HepG2 (cell line): Measurements from ENCODE around the gene NSMF. TPM values are rescaled to one million over a fixed set of nuclear protein-coding genes. Genes with fewer than 3 reads are reported as not detected.
A peak's percentile ranks its signal among the peaks of the same experiment; 100 is the strongest.

ENCODE experiments used
- ATAC-seq: fragments of 200-7000 bp; cut with Tn5 transposase; 3 replicates; pipeline ENCODE4 v1.9.1; 2020; ENCODE audit warnings: mild to moderate bottlenecking, moderate library complexity
- BruUV-seq: library from RNA; stranded (reverse); fragments of 400-500 nt; replicated peaks from 2 replicates; lab custom pipeline; 2021; lab: Mats Ljungman, UMichigan
- CTCF ChIA-PET: fragments of 300-600 bp; formaldehyde crosslinking; extraction: SDS; loops from one replicate; lab custom pipeline; 2021; ENCODE audit warnings: low total read pairs, inconsistent platforms, low intra/inter-chr PET ratio; lab: Yijun Ruan, JAX
- POLR2A ChIA-PET: fragments of 350-600 bp; sonication (Branson Sonifier 250); formaldehyde crosslinking; loops from one replicate; lab custom pipeline; 2020; ENCODE audit warnings: antibody characterized with exemption, inconsistent platforms; lab: Yijun Ruan, JAX
- DNase-seq: peaks from one replicate; pipeline ENCODE4 v3.0.0-alpha.2; 2015; ENCODE audit warnings: low spot score
- FAIRE-seq: peaks from 3 replicates; lab custom pipeline; 2011; peaks lifted over from hg19 to GRCh38; lab: Jason Lieb, UNC
- H2AFZ ChIP-seq: one replicate; pipeline ENCODE4 v1.6.1; 2011; ENCODE audit warnings: low read length, inconsistent platforms
- H3K27ac ChIP-seq: fragments of 300-600 bp; 3 replicates; pipeline ENCODE4 v1.8.0; 2011; ENCODE audit warnings: mixed run types, mild to moderate bottlenecking, mixed read lengths, low read length, inconsistent platforms; ENCODE audit not compliant: insufficient read depth; ENCODE audit errors: extremely low read length
- H3K27me3 ChIP-seq, 2 experiments: fragments of 200-600 bp in 1 of 2; 2 replicates in 1 of 2; 3 replicates in 1 of 2; pipeline versions ENCODE4 v1.6.0 to v1.8.0; 2011; ENCODE audit warnings: low read length in 2 of 2, mild to moderate bottlenecking in 2 of 2, moderate library complexity in 2 of 2, inconsistent platforms in 1 of 2; ENCODE audit not compliant: insufficient read depth in 2 of 2, control insufficient read depth in 1 of 2
- H3K36me3 ChIP-seq, 2 experiments: fragments of 200-600 bp in 1 of 2; replicated peaks in 1 of 2; 2 replicates in 1 of 2; 3 replicates in 1 of 2; pipeline versions ENCODE4 v1.5.1 to v1.8.0; 2011; ENCODE audit warnings: low read length in 2 of 2, inconsistent platforms in 1 of 2; ENCODE audit not compliant: insufficient read depth in 2 of 2, control insufficient read depth in 1 of 2
- H3K4me1 ChIP-seq: 2 replicates; pipeline ENCODE4 v1.5.1; 2012; ENCODE audit warnings: low read length, inconsistent platforms; ENCODE audit not compliant: insufficient read depth
- H3K4me2 ChIP-seq: 2 replicates; pipeline ENCODE4 v1.6.0; 2011; ENCODE audit warnings: low read depth, low read length, inconsistent platforms
- H3K4me3 ChIP-seq, 3 experiments: fragments of 200-600 bp in 1 of 3; sonication (generic), shearing (Covaris generic) in 1 of 3; replicated peaks in 1 of 3; 2 replicates each; pipeline ENCODE4 v1.5.1; 2011 to 2016; ENCODE audit warnings: low read length in 3 of 3, inconsistent platforms in 2 of 3, low read depth in 2 of 3, mild to moderate bottlenecking in 2 of 3, control low read depth in 1 of 3, mixed read lengths in 1 of 3; ENCODE audit not compliant: insufficient read depth in 1 of 3
- H3K79me2 ChIP-seq: one replicate; pipeline ENCODE4 v1.6.1; 2011; ENCODE audit warnings: low read length, inconsistent platforms; ENCODE audit not compliant: insufficient read depth
- H3K9ac ChIP-seq: 2 replicates; pipeline ENCODE4 v1.6.0; 2011; ENCODE audit warnings: mild to moderate bottlenecking, low read depth, low read length, inconsistent platforms; ENCODE audit not compliant: insufficient read depth
- H3K9me3 ChIP-seq: 2 replicates; pipeline ENCODE4 v1.5.1; 2012; ENCODE audit warnings: mild to moderate bottlenecking, low read length
- H4K20me1 ChIP-seq: 2 replicates; pipeline ENCODE4 v1.6.0; 2011; ENCODE audit warnings: inconsistent platforms, mild to moderate bottlenecking, low read length, moderate library complexity; ENCODE audit not compliant: insufficient read depth
- ARNT2 ChIP-seq: sonication (generic); formaldehyde crosslinking; IDR thresholded peaks from 2 replicates; pipeline ENCODE4 v1.8.0; 2022; ENCODE audit warnings: mild to moderate bottlenecking, low read depth, missing genetic modification reagents, moderate library complexity
- ETV6 ChIP-seq: sonication (generic); formaldehyde crosslinking; conservative IDR thresholded peaks from 2 replicates; pipeline ENCODE4 v1.4.0; 2020; ENCODE audit warnings: missing genetic modification reagents
- GPN1 ChIP-seq: sonication (generic); formaldehyde crosslinking; IDR thresholded peaks from 2 replicates; pipeline ENCODE4 v1.5.1; 2020; ENCODE audit warnings: missing genetic modification reagents, borderline replicate concordance
- KDM4B ChIP-seq: sonication (generic); formaldehyde crosslinking; IDR thresholded peaks from 2 replicates; pipeline ENCODE4 v1.4.0; 2020; ENCODE audit warnings: missing genetic modification reagents
- NRL ChIP-seq: sonication (generic); formaldehyde crosslinking; IDR thresholded peaks from 2 replicates; pipeline ENCODE4 v1.5.0; 2020; ENCODE audit warnings: missing genetic modification reagents, mild to moderate bottlenecking, moderate library complexity, borderline replicate concordance
- TBX2 ChIP-seq: sonication (generic); formaldehyde crosslinking; IDR thresholded peaks from 2 replicates; pipeline ENCODE4 v1.5.0; 2020; ENCODE audit warnings: missing genetic modification reagents, mild to moderate bottlenecking, borderline replicate concordance
- TCF12 ChIP-seq, 2 experiments: fragments of 450-650 bp in 1 of 2; sonication (generic) in 1 of 2; formaldehyde crosslinking in 1 of 2; IDR thresholded peaks; 2 replicates each; pipeline versions ENCODE4 v1.6.1 to v1.8.0; 2017 to 2022; ENCODE audit warnings: antibody characterized with exemption in 1 of 2, mild to moderate bottlenecking in 1 of 2, missing genetic modification reagents in 1 of 2, moderate library complexity in 1 of 2
- ZBTB34 ChIP-seq: sonication (generic); formaldehyde crosslinking; IDR thresholded peaks from 2 replicates; pipeline ENCODE4 v1.8.0; 2022; ENCODE audit warnings: mild to moderate bottlenecking, missing genetic modification reagents
- ZFP36 ChIP-seq: fragments of 150-350 bp; IDR thresholded peaks from 2 replicates; pipeline ENCODE4 v1.6.1; 2018; ENCODE audit warnings: borderline replicate concordance, low read length, low read depth; ENCODE audit not compliant: partially characterized antibody
- ZFP41 ChIP-seq: sonication (generic); formaldehyde crosslinking; IDR thresholded peaks from 2 replicates; pipeline ENCODE4 v1.4.0; 2020; ENCODE audit warnings: mild to moderate bottlenecking, missing genetic modification reagents, borderline replicate concordance
- ZMYM3 ChIP-seq: sonication (generic); formaldehyde crosslinking; IDR thresholded peaks from 2 replicates; pipeline ENCODE4 v1.5.1; 2020; ENCODE audit warnings: mild to moderate bottlenecking, missing genetic modification reagents
- ZNF138 ChIP-seq: sonication (generic); formaldehyde crosslinking; IDR thresholded peaks from 2 replicates; pipeline ENCODE4 v1.5.0; 2020; ENCODE audit warnings: mild to moderate bottlenecking, low read depth, missing genetic modification reagents
- ZNF589 ChIP-seq: sonication (generic); formaldehyde crosslinking; conservative IDR thresholded peaks from 2 replicates; pipeline ENCODE4 v1.8.0; 2022; ENCODE audit warnings: mild to moderate bottlenecking, moderate library complexity, missing genetic modification reagents
- ZNF775 ChIP-seq: sonication (generic); formaldehyde crosslinking; IDR thresholded peaks from 2 replicates; pipeline ENCODE4 v1.4.0; 2020; ENCODE audit warnings: missing genetic modification reagents, mild to moderate bottlenecking, moderate library complexity, borderline replicate concordance
- ZSCAN31 ChIP-seq: sonication (generic); formaldehyde crosslinking; IDR thresholded peaks from 2 replicates; pipeline ENCODE4 v1.5.0; 2020; ENCODE audit warnings: low read depth, mild to moderate bottlenecking, missing genetic modification reagents
- ZSCAN9 ChIP-seq: IDR thresholded peaks from 2 replicates; pipeline ENCODE4 v1.6.1; 2016; ENCODE audit warnings: borderline replicate concordance
- whole genome bisulfite sequencing: methylation state at CpG from one replicate; pipeline ENCODE4 v1.1.6; 2017; ENCODE audit warnings: low lambda C conversion rate; 5-methylcytosine and 5-hydroxymethylcytosine counted together
- in situ Hi-C: cut with HindIII; loops from 2 replicates; pipeline ENCODE4 v1.10.0; 2017; ENCODE audit warnings: low pct_unique_long_range_greater_than_20kb; ENCODE audit not compliant: extremely low pct_ligation_motif_present
- intact Hi-C: fragments of 100-400 bp; cut with micrococcal nuclease; formaldehyde crosslinking; loops from one replicate; pipeline ENCODE4 v1.10.0; 2022; ENCODE audit not compliant: unreplicated experiment
- polyA plus RNA-seq, 8 experiments: library from polyadenylated mRNA; depleted of rRNA in 3 of 8; stranded (reverse) in 7 of 8; unstranded in 1 of 8; fragments of >200 nt; fragmentation: Illumina TruSeq in 4 of 8; extraction: Trizol in 4 of 8; gene quantifications; 2 replicates each; pipeline versions ENCODE4 v1.2.1 to v1.2.3, GENCODE V29; 2011 to 2016; ENCODE audit warnings: low read depth in 4 of 8, missing spikeins in 1 of 8, mixed read lengths in 1 of 8; ENCODE audit not compliant: insufficient read depth in 1 of 8
- total RNA-seq, 5 experiments: library from RNA; depleted of rRNA; stranded (reverse); fragments of >200 nt; fragmentation: Illumina TruSeq; extraction: Trizol; gene quantifications; 2 replicates each; pipeline ENCODE4 v1.2.3, GENCODE V29; 2016; ENCODE audit warnings: low read depth in 1 of 5
- TF ChIP-seq, protein P1 (sequence below): IDR thresholded peaks from 2 replicates; pipeline ENCODE4 v1.6.1; 2016
- TF ChIP-seq, protein P2 (sequence below): sonication (generic); formaldehyde crosslinking; IDR thresholded peaks from 2 replicates; pipeline ENCODE4 v1.5.0; 2020; ENCODE audit warnings: missing genetic modification reagents

The NSMF gene
- total and polyA plus RNA-seq, 2 of the 13 experiments (the other 11 are each of a cell fraction or from before 2014, with no cell fraction given) = 44.3 to 183 TPM

- no TSS peak for BruUV-seq
- Histone ChIP-seq H3K36me3 (peaks cover 12 to 36% of the 10 kb centered on the region in 2 experiments), H3K4me1 (peaks cover 79% of the 10 kb centered on the region), H3K4me2 (peak overlapping the region; percentile 96), H4K20me1 (peaks cover 11% of the 10 kb centered on the region; the same call in 1 of the 2 replicates), H3K27ac (peak overlapping the region; percentile 99)
- FAIRE-seq (no peak), DNase-seq (no peak), ATAC-seq (no peak)
- intact Hi-C loops (no loop called here), in situ Hi-C loops (no loop called here)
- POLR2A ChIA-PET = no interaction called here
- no peak for TF ChIP-seq ARNT2
- TF ChIP-seq NRL (CRISPR knock-in tag) = no peak
- TF ChIP-seq KDM4B (CRISPR knock-in tag) = no peak
- TF ChIP-seq GPN1 (CRISPR knock-in tag) = no peak
- no peak for TF ChIP-seq ZNF589 (CRISPR knock-in tag)
- TF ChIP-seq ZNF775 = no peak
- TF ChIP-seq ETV6 (CRISPR knock-in tag) = no peak
- TF ChIP-seq, protein P1, sequence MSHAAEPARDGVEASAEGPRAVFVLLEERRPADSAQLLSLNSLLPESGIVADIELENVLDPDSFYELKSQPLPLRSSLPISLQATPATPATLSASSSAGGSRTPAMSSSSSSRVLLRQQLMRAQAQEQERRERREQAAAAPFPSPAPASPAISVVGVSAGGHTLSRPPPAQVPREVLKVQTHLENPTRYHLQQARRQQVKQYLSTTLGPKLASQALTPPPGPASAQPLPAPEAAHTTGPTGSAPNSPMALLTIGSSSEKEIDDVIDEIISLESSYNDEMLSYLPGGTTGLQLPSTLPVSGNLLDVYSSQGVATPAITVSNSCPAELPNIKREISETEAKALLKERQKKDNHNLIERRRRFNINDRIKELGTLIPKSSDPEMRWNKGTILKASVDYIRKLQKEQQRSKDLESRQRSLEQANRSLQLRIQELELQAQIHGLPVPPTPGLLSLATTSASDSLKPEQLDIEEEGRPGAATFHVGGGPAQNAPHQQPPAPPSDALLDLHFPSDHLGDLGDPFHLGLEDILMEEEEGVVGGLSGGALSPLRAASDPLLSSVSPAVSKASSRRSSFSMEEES = no peak
- 0 out of 2 replicates have a peak, but pooled peaks have one; percentile 12 for TF ChIP-seq ZFP41
- TF ChIP-seq, protein P2, sequence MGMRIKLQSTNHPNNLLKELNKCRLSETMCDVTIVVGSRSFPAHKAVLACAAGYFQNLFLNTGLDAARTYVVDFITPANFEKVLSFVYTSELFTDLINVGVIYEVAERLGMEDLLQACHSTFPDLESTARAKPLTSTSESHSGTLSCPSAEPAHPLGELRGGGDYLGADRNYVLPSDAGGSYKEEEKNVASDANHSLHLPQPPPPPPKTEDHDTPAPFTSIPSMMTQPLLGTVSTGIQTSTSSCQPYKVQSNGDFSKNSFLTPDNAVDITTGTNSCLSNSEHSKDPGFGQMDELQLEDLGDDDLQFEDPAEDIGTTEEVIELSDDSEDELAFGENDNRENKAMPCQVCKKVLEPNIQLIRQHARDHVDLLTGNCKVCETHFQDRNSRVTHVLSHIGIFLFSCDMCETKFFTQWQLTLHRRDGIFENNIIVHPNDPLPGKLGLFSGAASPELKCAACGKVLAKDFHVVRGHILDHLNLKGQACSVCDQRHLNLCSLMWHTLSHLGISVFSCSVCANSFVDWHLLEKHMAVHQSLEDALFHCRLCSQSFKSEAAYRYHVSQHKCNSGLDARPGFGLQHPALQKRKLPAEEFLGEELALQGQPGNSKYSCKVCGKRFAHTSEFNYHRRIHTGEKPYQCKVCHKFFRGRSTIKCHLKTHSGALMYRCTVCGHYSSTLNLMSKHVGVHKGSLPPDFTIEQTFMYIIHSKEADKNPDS (CRISPR knock-in tag) = no peak
- no peak for TF ChIP-seq ZSCAN9 (CRISPR knock-in tag)
- no peak for TF ChIP-seq TCF12 (IDR thresholded peaks at IDR 0.05)
- TF ChIP-seq TCF12 (CRISPR knock-in tag; IDR thresholded peaks at IDR 0.05) = no peak
- TF ChIP-seq ZBTB34 (CRISPR knock-in tag) = no peak
- peak; percentile 88 for TF ChIP-seq ZFP36
- TF ChIP-seq TBX2 (CRISPR knock-in tag) = 0 out of 2 replicates have a peak, but pooled peaks have one; percentile 24
- no peak for TF ChIP-seq ZSCAN31 (CRISPR knock-in tag)
- peak; percentile 66; the same call in 1 of the 2 replicates for TF ChIP-seq ZMYM3
- TF ChIP-seq ZNF138 (CRISPR knock-in tag) = no peak
- TF ChIP-seq, all 625 proteins: peak for 4
- no peak overlapping the region for H2AFZ ChIP-seq
- H3K9me3 ChIP-seq = no peaks in the 10 kb centered on the region
- peak overlapping the region; percentile 70 for H3K9ac ChIP-seq
- CTCF ChIA-PET = no interaction called here
- H3K4me3 ChIP-seq = peak overlapping the region; percentile 15 to 95 (median 95); a peak in 5 of 6 replicates
- peaks cover 31% of the 10 kb centered on the region for H3K79me2 ChIP-seq
- no peaks in the 10 kb centered on the region for H3K27me3 ChIP-seq
- WGBS = 93% methylated on average over 10 of the region's 10 CpGs
Measured at GRCh38 chr9:137456864-137457405, 2.2 kb downstream of the NSMF start.
